HepG2 (cell line): ENCODE results near the gene TMEM120A.

ENCODE experiments used
- FOSL2 ChIP-seq: sonication (generic); formaldehyde crosslinking; IDR thresholded peaks from 2 replicates; pipeline ENCODE4 v1.4.0; 2020; ENCODE audit warnings: missing genetic modification reagents
- IRF2 ChIP-seq: IDR thresholded peaks from 2 replicates; pipeline ENCODE4 v1.6.1; 2018; ENCODE audit warnings: missing genetic modification reagents, missing compliant biosample characterization
- NFATC3 ChIP-seq: sonication (generic); formaldehyde crosslinking; IDR thresholded peaks from 2 replicates; pipeline ENCODE4 v1.5.1; 2020; ENCODE audit warnings: mild to moderate bottlenecking, missing genetic modification reagents
- SP4 ChIP-seq: sonication (generic); formaldehyde crosslinking; IDR thresholded peaks from 2 replicates; pipeline ENCODE4 v1.8.1; 2023; ENCODE audit warnings: mild to moderate bottlenecking, missing genetic modification reagents
- ZNF558 ChIP-seq: sonication (generic); formaldehyde crosslinking; IDR thresholded peaks from 2 replicates; pipeline ENCODE4 v1.9.0; 2022; ENCODE audit warnings: mild to moderate bottlenecking, missing genetic modification reagents, borderline replicate concordance
- TF ChIP-seq, protein P1 (sequence below): sonication (generic); formaldehyde crosslinking; IDR thresholded peaks from 2 replicates; pipeline ENCODE4 v1.4.0; 2020; ENCODE audit warnings: missing genetic modification reagents
- TF ChIP-seq, protein P2 (sequence below): sonication (generic); IDR thresholded peaks from 2 replicates; pipeline ENCODE4 v1.6.1; 2016; ENCODE audit warnings: low read depth, borderline replicate concordance
- TF ChIP-seq, protein P3 (sequence below): sonication (generic); formaldehyde crosslinking; IDR thresholded peaks from 2 replicates; pipeline ENCODE4 v1.5.0; 2020; ENCODE audit warnings: mild to moderate bottlenecking, missing genetic modification reagents, moderate library complexity
- TF ChIP-seq, protein P4 (sequence below): sonication (generic); formaldehyde crosslinking; IDR thresholded peaks from 2 replicates; pipeline ENCODE4 v1.5.1; 2020; ENCODE audit warnings: mild to moderate bottlenecking, missing genetic modification reagents
- TF ChIP-seq, protein P5 (sequence below): sonication (generic); formaldehyde crosslinking; IDR thresholded peaks from 2 replicates; pipeline ENCODE4 v1.4.0; 2020; ENCODE audit warnings: low read depth, mild to moderate bottlenecking, missing genetic modification reagents

DNA sequence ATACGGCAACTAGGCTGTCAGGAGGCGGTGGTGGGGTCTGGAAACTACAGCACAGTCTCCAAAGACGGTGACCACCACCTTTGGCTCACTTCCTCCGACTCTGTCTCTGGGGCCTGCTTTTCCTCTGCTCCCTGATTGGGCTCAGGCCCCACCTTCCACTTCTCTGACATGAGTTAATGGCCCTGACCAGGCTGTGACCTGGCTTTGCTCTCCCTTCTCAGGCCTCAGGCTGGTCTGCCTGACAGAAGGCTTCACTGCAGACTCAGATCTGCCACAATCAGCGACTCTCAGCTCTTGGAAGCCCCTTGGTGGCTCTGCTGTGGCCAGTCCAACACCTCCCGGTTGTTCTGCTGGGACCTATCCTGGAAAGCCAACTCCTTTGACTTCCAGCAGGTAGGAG, 45.7 kb upstream of the TMEM120A start:
- TF ChIP-seq, protein P1, sequence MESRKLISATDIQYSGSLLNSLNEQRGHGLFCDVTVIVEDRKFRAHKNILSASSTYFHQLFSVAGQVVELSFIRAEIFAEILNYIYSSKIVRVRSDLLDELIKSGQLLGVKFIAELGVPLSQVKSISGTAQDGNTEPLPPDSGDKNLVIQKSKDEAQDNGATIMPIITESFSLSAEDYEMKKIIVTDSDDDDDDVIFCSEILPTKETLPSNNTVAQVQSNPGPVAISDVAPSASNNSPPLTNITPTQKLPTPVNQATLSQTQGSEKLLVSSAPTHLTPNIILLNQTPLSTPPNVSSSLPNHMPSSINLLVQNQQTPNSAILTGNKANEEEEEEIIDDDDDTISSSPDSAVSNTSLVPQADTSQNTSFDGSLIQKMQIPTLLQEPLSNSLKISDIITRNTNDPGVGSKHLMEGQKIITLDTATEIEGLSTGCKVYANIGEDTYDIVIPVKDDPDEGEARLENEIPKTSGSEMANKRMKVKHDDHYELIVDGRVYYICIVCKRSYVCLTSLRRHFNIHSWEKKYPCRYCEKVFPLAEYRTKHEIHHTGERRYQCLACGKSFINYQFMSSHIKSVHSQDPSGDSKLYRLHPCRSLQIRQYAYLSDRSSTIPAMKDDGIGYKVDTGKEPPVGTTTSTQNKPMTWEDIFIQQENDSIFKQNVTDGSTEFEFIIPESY (CRISPR knock-in tag) = no peak
- TF ChIP-seq IRF2 (CRISPR knock-in tag) = no peak
- no peak for TF ChIP-seq ZNF558 (CRISPR knock-in tag)
- no peak for TF ChIP-seq FOSL2
- no peak for TF ChIP-seq NFATC3
- TF ChIP-seq, protein P2, sequence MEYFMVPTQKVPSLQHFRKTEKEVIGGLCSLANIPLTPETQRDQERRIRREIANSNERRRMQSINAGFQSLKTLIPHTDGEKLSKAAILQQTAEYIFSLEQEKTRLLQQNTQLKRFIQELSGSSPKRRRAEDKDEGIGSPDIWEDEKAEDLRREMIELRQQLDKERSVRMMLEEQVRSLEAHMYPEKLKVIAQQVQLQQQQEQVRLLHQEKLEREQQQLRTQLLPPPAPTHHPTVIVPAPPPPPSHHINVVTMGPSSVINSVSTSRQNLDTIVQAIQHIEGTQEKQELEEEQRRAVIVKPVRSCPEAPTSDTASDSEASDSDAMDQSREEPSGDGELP = no peak
- TF ChIP-seq, protein P3, sequence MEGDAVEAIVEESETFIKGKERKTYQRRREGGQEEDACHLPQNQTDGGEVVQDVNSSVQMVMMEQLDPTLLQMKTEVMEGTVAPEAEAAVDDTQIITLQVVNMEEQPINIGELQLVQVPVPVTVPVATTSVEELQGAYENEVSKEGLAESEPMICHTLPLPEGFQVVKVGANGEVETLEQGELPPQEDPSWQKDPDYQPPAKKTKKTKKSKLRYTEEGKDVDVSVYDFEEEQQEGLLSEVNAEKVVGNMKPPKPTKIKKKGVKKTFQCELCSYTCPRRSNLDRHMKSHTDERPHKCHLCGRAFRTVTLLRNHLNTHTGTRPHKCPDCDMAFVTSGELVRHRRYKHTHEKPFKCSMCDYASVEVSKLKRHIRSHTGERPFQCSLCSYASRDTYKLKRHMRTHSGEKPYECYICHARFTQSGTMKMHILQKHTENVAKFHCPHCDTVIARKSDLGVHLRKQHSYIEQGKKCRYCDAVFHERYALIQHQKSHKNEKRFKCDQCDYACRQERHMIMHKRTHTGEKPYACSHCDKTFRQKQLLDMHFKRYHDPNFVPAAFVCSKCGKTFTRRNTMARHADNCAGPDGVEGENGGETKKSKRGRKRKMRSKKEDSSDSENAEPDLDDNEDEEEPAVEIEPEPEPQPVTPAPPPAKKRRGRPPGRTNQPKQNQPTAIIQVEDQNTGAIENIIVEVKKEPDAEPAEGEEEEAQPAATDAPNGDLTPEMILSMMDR (CRISPR knock-in tag) = no peak
- TF ChIP-seq, protein P4, sequence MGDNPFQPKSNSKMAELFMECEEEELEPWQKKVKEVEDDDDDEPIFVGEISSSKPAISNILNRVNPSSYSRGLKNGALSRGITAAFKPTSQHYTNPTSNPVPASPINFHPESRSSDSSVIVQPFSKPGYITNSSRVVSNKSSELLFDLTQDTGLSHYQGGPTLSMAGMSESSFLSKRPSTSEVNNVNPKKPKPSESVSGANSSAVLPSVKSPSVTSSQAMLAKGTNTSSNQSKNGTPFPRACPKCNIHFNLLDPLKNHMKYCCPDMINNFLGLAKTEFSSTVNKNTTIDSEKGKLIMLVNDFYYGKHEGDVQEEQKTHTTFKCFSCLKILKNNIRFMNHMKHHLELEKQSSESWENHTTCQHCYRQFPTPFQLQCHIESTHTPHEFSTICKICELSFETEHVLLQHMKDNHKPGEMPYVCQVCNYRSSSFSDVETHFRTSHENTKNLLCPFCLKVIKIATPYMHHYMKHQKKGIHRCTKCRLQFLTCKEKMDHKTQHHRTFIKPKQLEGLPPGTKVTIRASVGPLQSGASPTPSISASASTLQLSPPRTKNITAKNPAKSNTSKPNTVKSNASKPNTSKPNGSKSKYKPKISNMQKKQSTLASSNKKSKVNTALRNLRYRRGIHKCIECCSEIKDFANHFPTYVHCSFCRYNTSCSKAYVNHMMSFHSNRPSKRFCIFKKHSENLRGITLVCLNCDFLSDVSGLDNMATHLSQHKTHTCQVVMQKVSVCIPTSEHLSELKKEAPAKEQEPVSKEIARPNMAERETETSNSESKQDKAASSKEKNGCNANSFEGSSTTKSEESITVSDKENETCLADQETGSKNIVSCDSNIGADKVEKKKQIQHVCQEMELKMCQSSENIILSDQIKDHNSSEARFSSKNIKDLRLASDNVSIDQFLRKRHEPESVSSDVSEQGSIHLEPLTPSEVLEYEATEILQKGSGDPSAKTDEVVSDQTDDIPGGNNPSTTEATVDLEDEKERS = no peak
- no peak for TF ChIP-seq SP4
- TF ChIP-seq, protein P5, sequence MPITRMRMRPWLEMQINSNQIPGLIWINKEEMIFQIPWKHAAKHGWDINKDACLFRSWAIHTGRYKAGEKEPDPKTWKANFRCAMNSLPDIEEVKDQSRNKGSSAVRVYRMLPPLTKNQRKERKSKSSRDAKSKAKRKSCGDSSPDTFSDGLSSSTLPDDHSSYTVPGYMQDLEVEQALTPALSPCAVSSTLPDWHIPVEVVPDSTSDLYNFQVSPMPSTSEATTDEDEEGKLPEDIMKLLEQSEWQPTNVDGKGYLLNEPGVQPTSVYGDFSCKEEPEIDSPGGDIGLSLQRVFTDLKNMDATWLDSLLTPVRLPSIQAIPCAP (CRISPR knock-in tag) = no peak
